Measurements from ENCODE around the gene QKI. TPM values are rescaled to one million over a fixed set of nuclear protein-coding genes. Genes with fewer than 3 reads are reported as not detected.
A peak's percentile ranks its signal among the peaks of the same experiment; 100 is the strongest.

The QKI gene
- total RNA-seq, 1 donor from 2014 or later = 449 TPM

DNA sequence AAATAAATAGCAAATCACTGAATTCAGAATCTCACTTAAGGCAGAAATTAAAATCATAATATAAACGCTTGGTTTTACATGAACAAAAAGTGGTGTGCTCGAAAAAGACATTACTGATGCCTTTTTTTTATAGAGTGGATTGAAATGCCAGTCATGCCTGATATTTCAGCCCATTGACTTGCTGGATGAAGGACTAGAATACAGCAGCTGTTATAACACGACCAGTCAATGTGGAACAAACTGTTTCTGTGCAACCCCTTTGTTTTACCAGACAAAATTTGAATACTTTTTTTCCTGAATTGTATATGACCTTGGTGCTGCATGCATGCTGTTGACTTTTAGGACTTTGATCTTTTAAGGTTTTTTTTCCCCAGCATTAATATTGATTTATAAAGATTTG, 150.0 kb downstream of the QKI start:
- H3K36me3 ChIP-seq = peaks cover 66% of the 10 kb centered on the region
- H3K4me3 ChIP-seq = no peak overlapping the region
- TF ChIP-seq CTCF (IDR thresholded peaks at IDR 0.05; ENCODE audit: borderline replicate concordance) = no peak
- peak overlapping the region; percentile 50 for H3K27ac ChIP-seq (replicated peaks)
- intact Hi-C loops (cut with micrococcal nuclease) = loop anchor here (10.0 kb wide), 1 partner anchor 540 kb away; no protein-coding TSS in a partner anchor
- DNase-seq = no peak
- peaks cover 76% of the 10 kb centered on the region for H3K4me1 ChIP-seq
- H3K27me3 ChIP-seq (ENCODE audit: low read depth) = no peaks in the 10 kb centered on the region
- H3K9me3 ChIP-seq (replicated peaks) = no peaks in the 10 kb centered on the region

DNA sequence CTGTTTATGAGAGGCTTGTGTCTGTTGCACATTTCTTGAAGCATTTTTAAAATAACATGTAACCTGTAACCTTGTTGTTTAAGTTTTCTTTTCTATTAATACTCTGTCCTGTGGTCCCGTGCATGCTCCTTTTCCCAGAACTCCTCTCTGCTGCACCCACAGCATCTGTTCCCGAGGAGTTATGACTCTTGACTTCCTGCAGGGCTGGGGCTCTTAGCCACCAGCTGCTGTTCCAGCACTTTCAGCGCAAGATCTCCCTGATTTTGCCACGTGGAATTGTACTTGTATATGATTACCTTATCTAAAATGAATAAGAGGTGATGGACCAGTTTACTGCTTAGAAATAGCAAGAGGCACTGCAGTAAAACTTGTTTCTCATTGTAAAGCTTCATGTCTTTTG, 150.6 kb downstream of the QKI start:
- peak overlapping the region; percentile 50 for H3K27ac ChIP-seq (replicated peaks)
- TF ChIP-seq CTCF (IDR thresholded peaks at IDR 0.05; ENCODE audit: borderline replicate concordance) = no peak
- peaks cover 76% of the 10 kb centered on the region for H3K4me1 ChIP-seq
- no peaks in the 10 kb centered on the region for H3K9me3 ChIP-seq (replicated peaks)
- intact Hi-C loops (cut with micrococcal nuclease) = loop anchor here (10.0 kb wide), 1 partner anchor 540 kb away; no protein-coding TSS in a partner anchor
- H3K27me3 ChIP-seq (ENCODE audit: low read depth) = no peaks in the 10 kb centered on the region
- peaks cover 66% of the 10 kb centered on the region for H3K36me3 ChIP-seq
- H3K4me3 ChIP-seq = no peak overlapping the region
- no peak for DNase-seq

GRCh38 chr6:163566056-163566455, 151.5 kb downstream of the QKI start:
- Histone ChIP-seq H3K36me3 (peaks cover 73% of the 10 kb centered on the region), H3K4me3 (no peak overlapping the region), H3K27ac (replicated peaks) (peak overlapping the region; percentile 50), H3K9me3 (replicated peaks) (no peaks in the 10 kb centered on the region), H3K4me1 (peaks cover 76% of the 10 kb centered on the region), H3K27me3 (ENCODE audit: low read depth) (no peaks in the 10 kb centered on the region)
- intact Hi-C loops (cut with micrococcal nuclease) = loop anchor here (10.0 kb wide), 1 partner anchor 539 kb away; no protein-coding TSS in a partner anchor
- no peak for DNase-seq
- TF ChIP-seq CTCF (IDR thresholded peaks at IDR 0.05; ENCODE audit: borderline replicate concordance) = no peak

- TF ChIP-seq CTCF (IDR thresholded peaks at IDR 0.05; ENCODE audit: borderline replicate concordance) = no peak
- Histone ChIP-seq H3K4me1 (peaks cover 74% of the 10 kb centered on the region), H3K9me3 (replicated peaks) (no peaks in the 10 kb centered on the region), H3K36me3 (peaks cover 68% of the 10 kb centered on the region), H3K4me3 (no peak overlapping the region), H3K27me3 (ENCODE audit: low read depth) (no peaks in the 10 kb centered on the region), H3K27ac (replicated peaks) (no peak overlapping the region)
- intact Hi-C loops (cut with micrococcal nuclease) = loop anchor here (10.0 kb wide), 1 partner anchor 537 kb away; no protein-coding TSS in a partner anchor
- DNase-seq = no peak
These were observed 153.8 kb downstream of the QKI start for GRCh38 chr6:163568275-163568674.

DNA sequence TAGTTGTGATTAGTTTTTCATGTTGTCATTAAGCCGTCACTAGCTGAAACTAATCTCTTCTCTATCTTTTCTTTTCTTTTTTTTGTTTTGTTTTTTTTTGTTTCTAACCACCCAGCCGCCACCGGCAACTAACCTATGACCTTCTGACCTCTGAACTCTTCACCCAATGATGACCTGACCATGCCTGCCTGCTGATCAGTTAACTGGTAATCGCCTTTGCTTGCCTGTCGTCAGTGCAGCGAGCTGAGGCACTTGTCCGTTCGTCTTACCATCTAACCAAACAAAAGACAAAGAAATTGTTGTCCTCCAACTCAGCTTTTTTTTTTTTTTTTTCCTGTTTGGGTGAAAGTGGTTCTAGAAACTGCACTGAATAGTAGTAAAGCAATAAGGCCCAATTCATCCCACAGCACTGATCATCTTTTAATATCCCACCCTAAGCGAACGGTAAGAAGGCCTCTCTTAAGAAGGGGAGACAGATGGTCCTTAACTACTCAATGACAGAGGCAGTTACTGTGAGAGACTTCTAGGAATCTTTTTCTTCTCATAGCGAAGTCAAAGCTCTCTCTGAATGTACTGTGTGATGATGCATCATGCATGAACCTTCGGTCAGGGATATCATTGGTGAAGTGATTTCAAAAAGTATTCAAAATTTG, 156.2 kb downstream of the QKI start:
- intact Hi-C loops (cut with micrococcal nuclease) = loop anchor here (10.0 kb wide), 1 partner anchor 384 kb away; no protein-coding TSS in a partner anchor
- H3K36me3 ChIP-seq = peaks cover 65% of the 10 kb centered on the region
- no peak for DNase-seq

More for the DNA sequence above, 156.2 kb downstream of the QKI start:
- no peaks in the 10 kb centered on the region for H3K27me3 ChIP-seq (ENCODE audit: low read depth)
- peaks cover 60% of the 10 kb centered on the region for H3K4me1 ChIP-seq
- H3K27ac ChIP-seq (replicated peaks) = peak overlapping the region; percentile 25
- no peak overlapping the region for H3K4me3 ChIP-seq
- H3K9me3 ChIP-seq (replicated peaks) = no peaks in the 10 kb centered on the region
- no peak for TF ChIP-seq CTCF (IDR thresholded peaks at IDR 0.05; ENCODE audit: borderline replicate concordance)

All from left ventricle myocardium inferior (tissue), 1 donor.